Caco-2 (cell line): Measurements from ENCODE around the gene ERCC5. TPM values are rescaled to one million over a fixed set of nuclear protein-coding genes. Genes with fewer than 3 reads are reported as not detected.

Experiments
- BruUV-seq: library from RNA; stranded (reverse); fragments of 400-500 nt; replicated peaks from 2 replicates; lab custom pipeline; 2021; lab: Mats Ljungman, UMichigan
- CTCF ChIA-PET: fragments of 300-600 bp; sonication (Branson Sonifier 250); formaldehyde crosslinking; loops from one replicate; lab custom pipeline; 2022; ENCODE audit warnings: antibody characterized with exemption; lab: Charles Lee
- POLR2A ChIA-PET: fragments of 300-600 bp; sonication (Branson Sonifier 250); formaldehyde crosslinking; loops from one replicate; lab custom pipeline; 2022; ENCODE audit warnings: antibody characterized with exemption; lab: Charles Lee
- DNase-seq, 2 experiments: peaks; one replicate each; pipeline versions ENCODE4 v3.0.0 to v3.0.0-alpha.2; 2020 to 2022
- H3K27me3 ChIP-seq: replicated peaks from 2 replicates; pipeline ENCODE4 v1.6.0; 2011; ENCODE audit warnings: low read length; ENCODE audit not compliant: control insufficient read depth, insufficient read depth
- H3K36me3 ChIP-seq: 2 replicates; pipeline ENCODE4 v1.5.1; 2011; ENCODE audit warnings: low read length; ENCODE audit not compliant: control insufficient read depth, insufficient read depth
- H3K4me1 ChIP-seq: fragments of 250-450 bp; sonication (Bioruptor Pico); 2 replicates; pipeline ENCODE4 v1.5.1; 2020; ENCODE audit warnings: mild to moderate bottlenecking
- H3K4me3 ChIP-seq: 2 replicates; pipeline ENCODE4 v1.5.1; 2011; ENCODE audit warnings: low read depth, mild to moderate bottlenecking, control low read depth, low read length
- H3K9me3 ChIP-seq: fragments of 250-450 bp; sonication (Bioruptor Pico); 2 replicates; pipeline ENCODE4 v1.5.1; 2020; ENCODE audit warnings: mild to moderate bottlenecking, moderate library complexity
- H3K27ac Mint-ChIP-seq: one replicate; pipeline ENCODE4 v1.8.0; 2022; ENCODE audit warnings: mixed read lengths; ENCODE audit not compliant: unreplicated experiment
- H3K27me3 Mint-ChIP-seq: one replicate; pipeline ENCODE4 v1.8.0; 2022; ENCODE audit warnings: mixed read lengths; ENCODE audit not compliant: insufficient read depth, unreplicated experiment
- H3K36me3 Mint-ChIP-seq: one replicate; pipeline ENCODE4 v1.8.0; 2022; ENCODE audit warnings: mild to moderate bottlenecking, mixed read lengths; ENCODE audit not compliant: insufficient read depth, unreplicated experiment
- H3K4me1 Mint-ChIP-seq: one replicate; pipeline ENCODE4 v1.8.0; 2022; ENCODE audit warnings: low read depth, mixed read lengths; ENCODE audit not compliant: unreplicated experiment
- H3K4me3 Mint-ChIP-seq: one replicate; pipeline ENCODE4 v1.8.0; 2022; ENCODE audit warnings: mild to moderate bottlenecking, moderate library complexity, mixed read lengths; ENCODE audit not compliant: unreplicated experiment
- H3K9me3 Mint-ChIP-seq: one replicate; pipeline ENCODE4 v1.8.0; 2022; ENCODE audit warnings: mixed read lengths; ENCODE audit not compliant: unreplicated experiment
- CTCF ChIP-seq, 2 experiments: fragments of 200-600 bp in 1 of 2; IDR thresholded peaks; 1 replicate in 1 of 2; 2 replicates in 1 of 2; pipeline versions ENCODE4 v1.5.1 to v1.8.0; 2011 to 2022; ENCODE audit warnings: antibody characterized with exemption in 1 of 2, control low read depth in 1 of 2, inconsistent platforms in 1 of 2, low read depth in 1 of 2, low read length in 1 of 2, mild to moderate bottlenecking in 1 of 2, moderate library complexity in 1 of 2; ENCODE audit not compliant: insufficient read depth in 1 of 2, severe bottlenecking in 1 of 2, unreplicated experiment in 1 of 2
- intact Hi-C: fragments of 100-400 bp; cut with micrococcal nuclease; formaldehyde crosslinking; loops from one replicate; pipeline ENCODE4 v1.10.0; 2022; ENCODE audit not compliant: unreplicated experiment
- total RNA-seq: library from RNA; stranded (reverse); gene quantifications from 2 replicates; pipeline ENCODE4 v1.2.3, GENCODE V29; 2022

ERCC5 gene
- total RNA-seq, 1 experiment from 2014 or later = 31.4 TPM

GRCh38 chr13:102838273-102838672 lies 7.6 kb upstream of the ERCC5 start:
- no peak overlapping the region for H3K4me3 Mint-ChIP-seq
- H3K4me3 ChIP-seq = no peak overlapping the region
- H3K27me3 ChIP-seq = no peaks in the 10 kb centered on the region
- BruUV-seq = no TSS peak
- ChIA-PET CTCF (no interaction called here), POLR2A (no interaction called here)
- no peak for DNase-seq
- no peaks in the 10 kb centered on the region for H3K9me3 Mint-ChIP-seq
- no peaks in the 10 kb centered on the region for H3K36me3 ChIP-seq
- intact Hi-C loops = no loop called here
- H3K4me1 Mint-ChIP-seq = peaks cover 7% of the 10 kb centered on the region
- H3K4me1 ChIP-seq = no peaks in the 10 kb centered on the region
- no peaks in the 10 kb centered on the region for H3K27me3 Mint-ChIP-seq
- no peaks in the 10 kb centered on the region for H3K36me3 Mint-ChIP-seq
- H3K9me3 ChIP-seq = no peaks in the 10 kb centered on the region
- no peak overlapping the region for H3K27ac Mint-ChIP-seq
- TF ChIP-seq CTCF (IDR thresholded peaks at IDR 0.05; ENCODE audit: insufficient read depth in 1 of 2, low read depth in 1 of 2, low read length in 1 of 2, severe bottlenecking in 1 of 2, unreplicated experiment in 1 of 2) = no peak

DNA sequence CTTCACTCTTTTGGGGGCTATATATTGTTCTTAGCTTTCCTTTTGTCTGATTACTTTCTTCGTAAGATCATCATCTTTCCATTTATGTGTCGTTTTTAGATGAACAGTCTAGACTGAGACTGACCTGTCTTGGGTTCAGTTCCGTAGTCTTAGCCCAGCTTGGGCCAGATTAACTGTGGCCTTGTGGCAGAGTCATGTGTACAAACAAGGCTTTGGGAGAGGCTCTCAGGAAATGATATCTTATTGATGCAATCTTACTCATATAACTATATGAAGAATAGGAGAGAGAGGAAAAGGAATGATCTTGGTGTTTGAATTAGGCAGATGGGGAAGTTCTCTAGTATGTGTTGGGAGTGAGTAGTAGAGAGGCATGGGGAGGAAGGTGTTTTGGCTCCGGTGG lies 6.8 kb upstream of the ERCC5 start:
- no peak for TF ChIP-seq CTCF (IDR thresholded peaks at IDR 0.05; ENCODE audit: insufficient read depth in 1 of 2, low read depth in 1 of 2, low read length in 1 of 2, severe bottlenecking in 1 of 2, unreplicated experiment in 1 of 2)
- no peaks in the 10 kb centered on the region for H3K9me3 Mint-ChIP-seq

GRCh38 chr13:102839462-102839861 lies 6.4 kb upstream of the ERCC5 start:
- Histone ChIP-seq H3K36me3 (no peaks in the 10 kb centered on the region), H3K9me3 (no peaks in the 10 kb centered on the region), H3K27me3 (no peaks in the 10 kb centered on the region), H3K4me3 (no peak overlapping the region), H3K4me1 (no peaks in the 10 kb centered on the region)
- intact Hi-C loops = no loop called here
- Mint-ChIP-seq H3K36me3 (no peaks in the 10 kb centered on the region), H3K9me3 (no peaks in the 10 kb centered on the region), H3K4me1 (peaks cover 7% of the 10 kb centered on the region), H3K27ac (no peak overlapping the region), H3K4me3 (no peak overlapping the region), H3K27me3 (no peaks in the 10 kb centered on the region)
- BruUV-seq = no TSS peak
- ChIA-PET CTCF (no interaction called here), POLR2A (no interaction called here)
- DNase-seq = no peak
- no peak for TF ChIP-seq CTCF (IDR thresholded peaks at IDR 0.05; ENCODE audit: insufficient read depth in 1 of 2, low read depth in 1 of 2, low read length in 1 of 2, severe bottlenecking in 1 of 2, unreplicated experiment in 1 of 2)

More for the DNA sequence above, 6.8 kb upstream of the ERCC5 start:
- POLR2A ChIA-PET = no interaction called here
- no peak overlapping the region for H3K27ac Mint-ChIP-seq
- H3K4me3 Mint-ChIP-seq = no peak overlapping the region
- no peaks in the 10 kb centered on the region for H3K36me3 Mint-ChIP-seq
- no peak overlapping the region for H3K4me3 ChIP-seq
- CTCF ChIA-PET = no interaction called here
- no peaks in the 10 kb centered on the region for H3K27me3 Mint-ChIP-seq
- intact Hi-C loops = no loop called here
- H3K27me3 ChIP-seq = no peaks in the 10 kb centered on the region
- H3K4me1 Mint-ChIP-seq = peaks cover 7% of the 10 kb centered on the region
- BruUV-seq = no TSS peak
- no peaks in the 10 kb centered on the region for H3K36me3 ChIP-seq
- no peak for DNase-seq
- no peaks in the 10 kb centered on the region for H3K9me3 ChIP-seq
- no peaks in the 10 kb centered on the region for H3K4me1 ChIP-seq
